Lung (tissue), 12 donors: ENCODE results near the gene ANKS1A. TPM values are rescaled to one million over a fixed set of nuclear protein-coding genes. Genes with fewer than 3 reads are reported as not detected.

Experiments used
- ATAC-seq: fragments of 200-7000 bp; cut with Tn5 transposase; one replicate; pipeline ENCODE4 v1.9.1; 2020; ENCODE audit warnings: moderate number of reproducible peaks; ENCODE audit not compliant: insufficient read depth, low FRiP score
- DNase-seq, 3 donors: peaks; one replicate each; pipeline ENCODE4 v3.0.0-alpha.2; 2013 to 2017
- H3K27ac ChIP-seq, 2 donors: one replicate each; pipeline ENCODE4 v1.5.1; 2013; ENCODE audit warnings: mild to moderate bottlenecking in 2 of 2, moderate library complexity in 2 of 2, control low read depth in 1 of 2, inconsistent platforms in 1 of 2, low read depth in 1 of 2, low read length in 1 of 2
- H3K27me3 ChIP-seq, 3 donors: one replicate each; pipeline ENCODE4 v1.5.1; 2013; ENCODE audit warnings: low read length in 2 of 3; ENCODE audit not compliant: control insufficient read depth in 3 of 3, insufficient read depth in 3 of 3
- H3K36me3 ChIP-seq, 4 donors: one replicate each; pipeline ENCODE4 v1.5.1; 2013; ENCODE audit warnings: low read length in 4 of 4, mild to moderate bottlenecking in 1 of 4, moderate library complexity in 1 of 4; ENCODE audit not compliant: control insufficient read depth in 4 of 4, insufficient read depth in 4 of 4
- H3K4me1 ChIP-seq, 5 donors: one replicate each; pipeline ENCODE4 v1.5.1; 2013; ENCODE audit warnings: low read length in 5 of 5, mild to moderate bottlenecking in 2 of 5, moderate library complexity in 1 of 5; ENCODE audit not compliant: control insufficient read depth in 5 of 5, insufficient read depth in 5 of 5
- H3K4me3 ChIP-seq: one replicate; pipeline ENCODE4 v1.5.1; 2013; ENCODE audit warnings: mild to moderate bottlenecking, control low read depth, moderate library complexity
- H3K9ac ChIP-seq, 2 donors: one replicate each; pipeline ENCODE4 v1.5.1; 2013; ENCODE audit warnings: low read length in 2 of 2, control low read depth in 1 of 2; ENCODE audit not compliant: insufficient read depth in 1 of 2
- H3K9me3 ChIP-seq, 4 donors: one replicate each; pipeline ENCODE4 v1.5.1; 2013; ENCODE audit warnings: low read length in 3 of 4, mild to moderate bottlenecking in 1 of 4, moderate library complexity in 1 of 4; ENCODE audit not compliant: control insufficient read depth in 4 of 4, insufficient read depth in 3 of 4
- WGBS, 2 donors: extraction: QIAGEN DNeasy Blood & Tissue Kit; methylation state at CpG; one replicate each; pipeline ENCODE4 v1.1.7; 2013; 5-methylcytosine and 5-hydroxymethylcytosine counted together
- polyA plus RNA-seq, 2 donors: library from polyadenylated mRNA; stranded (reverse); fragments of 200-250 nt; gene quantifications; one replicate each; pipeline ENCODE4 v1.2.1, GENCODE V29; 2013
- total RNA-seq, 2 donors: library from RNA; depleted of rRNA in 1 of 2; stranded (reverse); fragments of >200 nt in 1 of 2; gene quantifications; one replicate each; pipeline ENCODE4 v1.2.1, GENCODE V29; 2014 to 2021
- TF ChIP-seq, protein P1 (sequence below): IDR thresholded peaks from 2 replicates; pipeline ENCODE4 v1.5.1; 2012; ENCODE audit warnings: mild to moderate bottlenecking; ENCODE audit errors: control extremely low read depth, extremely low read depth
- donor health status: control.
- donor health status: control.
- donor health status: Bipolar disorder and iron deficiency.
- donor health status: healthy.
- donor health status: DM: yes; HTN: yes; CAD: no.

The ANKS1A gene
- total and polyA plus RNA-seq, 4 donors = 10.4 to 40.6 (median 24.3) TPM

DNA sequence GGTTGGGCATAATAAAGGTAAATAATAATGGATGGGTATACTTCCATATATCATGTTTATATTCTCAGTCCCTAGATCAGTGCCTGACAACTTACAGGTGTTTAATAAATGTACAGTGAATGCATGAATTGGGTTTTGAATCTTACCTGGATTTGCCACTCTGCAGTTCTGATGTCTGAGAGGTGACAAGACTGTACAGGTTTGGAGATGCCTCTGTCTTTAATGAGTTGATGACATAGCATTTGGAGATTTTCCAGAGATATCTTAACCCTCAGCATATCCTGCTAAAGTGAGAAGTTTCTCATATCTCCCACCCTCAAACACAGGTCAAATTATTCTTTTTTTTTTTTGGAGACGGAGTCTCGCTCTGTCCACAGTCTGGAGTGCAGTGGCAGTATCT lies 2.2 kb downstream of the ANKS1A start:
- TF ChIP-seq, protein P1, sequence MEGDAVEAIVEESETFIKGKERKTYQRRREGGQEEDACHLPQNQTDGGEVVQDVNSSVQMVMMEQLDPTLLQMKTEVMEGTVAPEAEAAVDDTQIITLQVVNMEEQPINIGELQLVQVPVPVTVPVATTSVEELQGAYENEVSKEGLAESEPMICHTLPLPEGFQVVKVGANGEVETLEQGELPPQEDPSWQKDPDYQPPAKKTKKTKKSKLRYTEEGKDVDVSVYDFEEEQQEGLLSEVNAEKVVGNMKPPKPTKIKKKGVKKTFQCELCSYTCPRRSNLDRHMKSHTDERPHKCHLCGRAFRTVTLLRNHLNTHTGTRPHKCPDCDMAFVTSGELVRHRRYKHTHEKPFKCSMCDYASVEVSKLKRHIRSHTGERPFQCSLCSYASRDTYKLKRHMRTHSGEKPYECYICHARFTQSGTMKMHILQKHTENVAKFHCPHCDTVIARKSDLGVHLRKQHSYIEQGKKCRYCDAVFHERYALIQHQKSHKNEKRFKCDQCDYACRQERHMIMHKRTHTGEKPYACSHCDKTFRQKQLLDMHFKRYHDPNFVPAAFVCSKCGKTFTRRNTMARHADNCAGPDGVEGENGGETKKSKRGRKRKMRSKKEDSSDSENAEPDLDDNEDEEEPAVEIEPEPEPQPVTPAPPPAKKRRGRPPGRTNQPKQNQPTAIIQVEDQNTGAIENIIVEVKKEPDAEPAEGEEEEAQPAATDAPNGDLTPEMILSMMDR = no peak
- H3K9me3 ChIP-seq = no peaks in the 10 kb centered on the region
- H3K9ac ChIP-seq = no peak overlapping the region
- H3K27ac ChIP-seq = no peak overlapping the region
- H3K4me1 ChIP-seq = peaks cover 3 to 23% (median 5%) of the 10 kb centered on the region in 5 donors
- H3K4me3 ChIP-seq = no peak overlapping the region
- DNase-seq (no peak), ATAC-seq (no peak)
- no peaks in the 10 kb centered on the region for H3K27me3 ChIP-seq
- WGBS, 2 donors = 94 to 95% methylated on average over 2 of the region's 2 CpGs
- peaks cover 0 to 3% (median 0%) of the 10 kb centered on the region in 4 donors for H3K36me3 ChIP-seq

DNA sequence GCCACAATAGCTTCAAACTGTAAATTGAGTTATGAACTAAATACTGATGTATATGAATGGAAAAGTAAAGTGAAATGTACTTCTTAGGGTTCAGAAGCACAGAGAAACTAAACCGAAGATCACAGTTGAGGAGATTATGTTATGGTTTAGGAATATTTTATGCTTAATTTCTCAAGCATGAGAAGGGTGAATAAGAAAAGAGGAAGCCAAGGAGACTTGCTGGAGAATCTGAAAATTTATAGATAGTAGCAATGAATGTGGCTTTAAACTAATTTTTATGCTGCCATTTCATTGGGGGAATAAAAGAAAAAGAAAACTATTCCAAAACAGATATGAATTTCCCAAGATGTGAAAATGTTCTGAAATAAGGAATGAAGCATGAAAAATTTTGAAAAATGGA lies 5.6 kb downstream of the ANKS1A start:
- H3K36me3 ChIP-seq = peaks cover 0 to 3% (median 0%) of the 10 kb centered on the region in 4 donors
- no peak for ATAC-seq
- H3K27me3 ChIP-seq = no peaks in the 10 kb centered on the region
- no peak for DNase-seq
- no peak overlapping the region for H3K4me3 ChIP-seq
- WGBS, 2 donors = 80 to 84% methylated on average over 1 of the region's 1 CpG
- peaks cover 0 to 17% (median 5%) of the 10 kb centered on the region in 5 donors for H3K4me1 ChIP-seq
- TF ChIP-seq, protein P1 = no peak
- no peak overlapping the region for H3K27ac ChIP-seq
- no peaks in the 10 kb centered on the region for H3K9me3 ChIP-seq
- no peak overlapping the region for H3K9ac ChIP-seq

DNA sequence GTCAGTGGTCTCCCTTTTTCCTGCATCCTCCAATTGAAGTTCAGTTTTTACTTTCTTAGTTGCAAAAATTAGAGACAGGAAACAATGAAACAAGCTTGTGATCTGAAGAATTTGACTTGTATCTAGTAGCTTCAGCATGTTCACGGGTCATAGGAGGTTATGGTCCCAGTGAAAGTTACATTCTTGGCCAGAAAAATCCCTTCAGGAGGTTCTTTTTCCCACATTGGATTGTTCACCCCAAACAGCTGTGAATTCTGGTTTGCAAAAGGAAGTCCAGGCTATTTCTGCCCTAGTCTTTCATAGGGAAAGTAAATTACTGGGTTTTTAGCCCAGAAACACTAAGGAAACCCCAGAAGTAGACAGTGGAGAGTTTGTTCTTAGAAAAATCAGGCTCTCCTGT lies 8.1 kb downstream of the ANKS1A start:
- 83 to 88% methylated on average over 1 of the region's 1 CpG for WGBS, 2 donors
- no peaks in the 10 kb centered on the region for H3K9me3 ChIP-seq
- ATAC-seq = no peak

More for the DNA sequence above, 8.1 kb downstream of the ANKS1A start:
- TF ChIP-seq, protein P1 = no peak
- peaks cover 0 to 14% (median 0%) of the 10 kb centered on the region in 5 donors for H3K4me1 ChIP-seq
- H3K36me3 ChIP-seq = peaks cover 0 to 1% (median under 1%) of the 10 kb centered on the region in 4 donors
- H3K4me3 ChIP-seq = no peak overlapping the region
- no peak for DNase-seq
- no peak overlapping the region for H3K9ac ChIP-seq
- peak overlapping the region in 1 of 2 donors; percentile 53 for H3K27ac ChIP-seq
- no peaks in the 10 kb centered on the region for H3K27me3 ChIP-seq
